GM18873 (cell line): ENCODE measurements around the gene MYO1C.
"Not testable (repeated sequence)": the region's sequence is repeated elsewhere in the genome, so short reads cannot be mapped to it uniquely, and the experiment has no call there.

Source experiments
- ATAC-seq: cut with Tn5 transposase; IDR thresholded peaks from one replicate; pipeline ENCODE4 v1.9.1; 2021; ENCODE audit warnings: mild to moderate bottlenecking, moderate library complexity, moderate number of reproducible peaks; ENCODE audit not compliant: unreplicated experiment, low FRiP score

MYO1C gene

GRCh38 chr17:1442187-1442586 is 50.3 kb downstream of the MYO1C start:
- no peak for ATAC-seq

DNA sequence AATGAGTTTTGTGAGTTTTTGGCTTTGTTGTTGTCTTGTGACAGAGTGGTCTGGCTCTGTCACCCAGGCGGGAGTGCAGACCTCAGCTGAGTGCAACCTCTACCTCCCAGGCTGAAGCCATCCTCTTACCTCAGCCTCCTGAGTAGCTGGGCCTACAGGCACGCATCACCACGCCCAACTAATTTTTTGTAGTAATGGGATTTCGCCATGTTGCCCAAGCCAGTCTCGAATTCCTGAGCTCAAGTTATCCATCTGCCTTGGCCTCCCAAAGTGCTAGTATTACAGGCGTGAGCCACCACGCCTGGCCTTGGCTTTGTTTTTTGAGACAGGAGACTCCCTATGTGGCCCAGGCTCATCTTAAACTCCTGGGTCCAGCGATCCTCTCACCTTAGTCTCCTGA is 51.6 kb downstream of the MYO1C start:
- ATAC-seq: no peak

DNA sequence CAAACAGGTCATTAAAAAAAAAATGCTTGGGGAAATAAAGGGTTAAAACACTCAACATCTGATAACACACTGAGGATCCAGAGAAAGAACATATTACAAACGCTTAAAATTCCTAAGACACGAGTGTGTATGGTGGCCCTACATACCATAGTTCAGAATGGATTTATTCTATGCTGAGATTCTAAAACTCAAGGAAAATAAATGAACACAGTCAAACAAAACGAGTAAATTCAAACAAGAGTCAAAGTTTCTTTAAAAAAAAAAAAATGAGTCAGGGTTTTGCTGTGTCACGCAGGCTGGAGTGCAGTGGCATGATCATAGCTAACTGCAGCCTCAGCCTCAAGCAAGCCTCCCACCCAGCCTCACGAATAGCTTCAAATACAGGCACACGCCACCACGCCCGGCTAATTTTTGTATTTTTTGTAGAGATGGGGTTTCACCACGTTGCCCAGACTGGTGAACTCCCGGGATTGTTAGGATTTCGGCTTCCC is 53.8 kb downstream of the MYO1C start:
- no peak for ATAC-seq

- no peak for ATAC-seq
Measured at GRCh38 chr17:1435326-1435725, 57.2 kb downstream of the MYO1C start.

DNA sequence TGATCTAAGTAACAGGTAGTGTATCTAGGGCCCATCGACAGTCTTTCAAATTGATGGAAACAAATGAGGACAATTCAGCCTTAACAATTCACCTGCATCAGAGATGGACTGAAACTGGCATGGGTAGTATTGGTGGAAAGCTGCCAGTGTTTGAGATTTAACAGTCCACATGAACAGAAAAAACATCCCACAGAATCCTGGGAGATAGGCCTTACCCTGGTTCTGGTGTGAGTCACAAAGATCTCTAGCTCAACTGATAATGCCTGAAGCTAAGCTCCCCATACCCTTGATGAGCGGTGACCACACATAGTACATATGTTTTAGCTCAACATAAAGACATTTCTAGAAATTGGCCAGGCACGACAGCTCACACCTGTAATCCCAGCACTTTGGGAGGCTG is 58.3 kb downstream of the MYO1C start:
- ATAC-seq: no peak

DNA sequence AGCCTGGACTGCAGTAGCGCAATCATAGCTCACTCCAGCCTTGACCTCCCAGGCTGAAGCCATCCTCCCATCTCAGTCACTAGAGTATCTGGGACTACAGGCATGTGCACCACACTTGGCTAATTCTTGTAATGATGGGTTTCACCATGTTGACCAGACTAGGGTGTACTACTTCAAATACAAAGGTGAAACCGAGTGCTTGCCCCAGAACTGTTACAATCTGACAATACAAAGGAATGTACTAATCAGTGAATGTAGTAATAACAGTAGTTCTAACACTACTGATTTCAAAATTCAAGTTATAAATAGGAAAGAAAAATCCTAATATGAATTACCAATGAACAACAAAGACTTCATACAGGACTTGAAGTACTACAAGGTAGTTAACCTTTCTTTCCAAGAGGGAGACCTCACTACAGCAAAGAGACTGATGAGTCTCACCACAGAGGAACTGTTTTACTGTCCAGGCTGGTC is 60.8 kb downstream of the MYO1C start:
- no peak for ATAC-seq

GRCh38 chr17:1423456-1424135 is 68.9 kb downstream of the MYO1C start:
- ATAC-seq: no peak

- no peak for ATAC-seq
Measured at GRCh38 chr17:1422885-1423284, 69.6 kb downstream of the MYO1C start.

DNA sequence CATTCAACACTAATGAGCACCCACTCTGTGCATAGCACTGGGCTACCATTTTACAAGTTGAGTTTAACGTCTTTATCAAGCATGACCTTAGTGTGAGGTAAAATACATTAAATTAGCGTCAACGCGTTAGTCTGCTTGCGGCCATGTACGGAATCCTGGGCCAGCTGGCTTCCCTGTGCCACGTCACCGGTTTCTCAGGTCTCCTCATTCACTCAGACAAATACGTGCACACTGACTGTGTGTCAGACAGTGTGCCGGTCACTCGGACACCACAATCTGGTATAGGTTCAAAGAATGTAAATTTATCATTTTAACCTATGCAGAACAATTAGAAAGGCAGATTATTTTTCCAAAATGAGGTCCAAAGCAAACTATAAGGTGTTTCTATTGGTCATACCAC is 71.0 kb downstream of the MYO1C start:
- ATAC-seq: no peak

DNA sequence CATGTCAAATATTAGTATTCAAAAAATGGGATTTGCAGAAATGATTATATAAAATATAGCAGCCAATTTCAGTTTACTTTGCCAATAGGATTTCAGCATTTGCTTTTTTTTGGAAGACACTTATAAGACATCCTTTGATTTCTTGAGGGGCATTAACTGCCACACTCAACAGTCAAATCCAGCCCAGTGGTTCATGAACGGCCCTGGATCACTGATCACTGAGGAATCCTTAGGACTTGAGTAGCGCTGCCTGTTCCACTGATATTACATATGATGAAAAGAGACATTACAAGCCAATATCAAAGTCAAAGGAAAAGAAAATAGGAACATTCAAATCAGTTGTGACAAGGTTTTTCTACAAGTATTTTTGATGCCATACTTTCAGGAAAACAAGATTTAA is 71.5 kb downstream of the MYO1C start:
- no peak for ATAC-seq

DNA sequence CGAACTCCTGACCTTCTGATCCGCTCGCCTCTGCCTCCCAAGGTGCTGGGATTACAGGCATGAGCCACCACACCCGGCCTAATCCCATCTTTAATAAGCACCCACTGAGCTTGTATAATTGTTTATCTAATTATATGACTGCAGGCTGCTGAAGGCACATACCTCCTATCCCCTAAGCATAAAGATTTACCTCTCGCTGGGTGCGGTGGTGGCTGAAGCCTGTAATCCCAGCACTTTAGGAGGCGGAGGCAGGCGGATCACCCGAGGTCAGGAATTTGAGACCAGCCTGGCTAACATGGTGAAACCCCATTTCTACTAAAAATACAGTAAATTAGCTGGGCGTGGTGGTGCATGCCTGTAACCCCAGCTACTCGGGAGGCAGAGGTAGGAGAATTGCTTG is 72.3 kb downstream of the MYO1C start:
- ATAC-seq: no peak

DNA sequence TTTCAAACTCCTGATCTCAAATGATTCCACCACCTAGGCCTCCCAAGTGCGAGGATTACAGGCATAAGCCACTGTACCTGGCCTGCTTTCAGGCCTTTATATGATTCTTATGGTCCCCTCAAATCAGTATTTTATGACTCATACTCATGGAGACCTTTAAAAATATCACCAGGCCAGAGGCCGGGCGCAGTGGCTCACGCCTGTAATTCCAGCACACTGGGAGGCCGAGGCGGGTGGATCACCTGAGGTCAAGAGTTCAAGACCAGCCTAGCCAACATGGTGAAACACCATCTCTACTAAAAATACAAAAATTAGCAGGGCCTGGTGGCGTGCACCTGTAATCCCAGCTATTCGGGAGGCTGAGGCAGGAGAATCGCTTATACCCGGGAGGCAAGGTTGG is 74.0 kb downstream of the MYO1C start:
- not testable (repeated sequence) for ATAC-seq

GRCh38 chr17:1416414-1416813 is 76.1 kb downstream of the MYO1C start:
- ATAC-seq: no peak

DNA sequence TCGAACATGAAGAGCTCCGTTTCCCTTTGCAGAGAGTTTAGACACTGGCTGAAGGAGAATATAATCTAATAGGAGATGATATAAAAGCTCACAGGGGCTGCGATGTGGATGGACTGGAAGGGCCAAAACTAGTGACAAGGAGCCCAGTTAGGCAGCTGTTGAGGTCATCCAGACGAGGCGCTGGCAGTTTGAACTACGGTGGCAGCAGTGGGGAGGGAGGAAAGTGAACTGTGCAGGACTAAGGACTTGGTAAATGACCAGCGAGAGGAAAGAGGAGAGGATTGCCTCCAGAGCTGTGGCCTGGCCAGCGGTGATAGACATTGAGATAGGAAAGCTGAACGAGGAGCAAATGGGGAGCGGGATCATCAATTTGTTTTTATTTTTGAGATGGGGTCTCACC is 77.9 kb downstream of the MYO1C start:
- ATAC-seq: no peak
